ENCODE data around the gene EPHA7.

The EPHA7 gene

GRCh38 chr6:93433592-93433991 lies 14.2 kb upstream of the EPHA7 start:
- TF ChIP-seq CTCF (IDR thresholded peaks at IDR 0.05; ENCODE audit: low read depth, low read length), result no peak
- in situ Hi-C loops (cut with HindIII; ENCODE audit: low sequenced_read_pairs), result no loop called here
- H3K4me3 ChIP-seq (ENCODE audit: low read depth, low read length), result no peak overlapping the region
- no peak for DNase-seq (ENCODE audit: low read depth, low spot score)

GRCh38 chr6:93424303-93425064 lies 5.1 kb upstream of the EPHA7 start:
- peak; percentile 69 for TF ChIP-seq CTCF (IDR thresholded peaks at IDR 0.05; ENCODE audit: low read depth, low read length)
- no peak overlapping the region for H3K4me3 ChIP-seq (ENCODE audit: low read depth, low read length)
- peak; percentile 28 for DNase-seq (ENCODE audit: low read depth, low spot score)
- in situ Hi-C loops (cut with HindIII; ENCODE audit: low sequenced_read_pairs), result no loop called here

- TF ChIP-seq CTCF (IDR thresholded peaks at IDR 0.05; ENCODE audit: low read depth, low read length), result peak; percentile 60
- DNase-seq (ENCODE audit: low read depth, low spot score), result peak; percentile 69
- in situ Hi-C loops (cut with HindIII; ENCODE audit: low sequenced_read_pairs), result no loop called here
- H3K4me3 ChIP-seq (ENCODE audit: low read depth, low read length), result no peak overlapping the region
Measured at GRCh38 chr6:93423542-93423941, 4.2 kb upstream of the EPHA7 start.

- peak overlapping the region; percentile 69 for H3K4me3 ChIP-seq (ENCODE audit: low read depth, low read length)
- no peak for TF ChIP-seq CTCF (IDR thresholded peaks at IDR 0.05; ENCODE audit: low read depth, low read length)
- DNase-seq (ENCODE audit: low read depth, low spot score), result no peak
- in situ Hi-C loops (cut with HindIII; ENCODE audit: low sequenced_read_pairs), result no loop called here
Measured at GRCh38 chr6:93420163-93420795, 920 bp upstream of the EPHA7 start.

- H3K4me3 ChIP-seq (ENCODE audit: low read depth, low read length), result peak overlapping the region; percentile 69
- DNase-seq (ENCODE audit: low read depth, low spot score), result peak; percentile 61
- in situ Hi-C loops (cut with HindIII; ENCODE audit: low sequenced_read_pairs), result no loop called here
- peak; percentile 4 for TF ChIP-seq CTCF (IDR thresholded peaks at IDR 0.05; ENCODE audit: low read depth, low read length)
Measured at GRCh38 chr6:93418408-93419303, 703 bp downstream of the EPHA7 start.

GRCh38 chr6:93418033-93418407 lies 1.3 kb downstream of the EPHA7 start:
- TF ChIP-seq CTCF (IDR thresholded peaks at IDR 0.05; ENCODE audit: low read depth, low read length), result no peak
- peak; percentile 29 for DNase-seq (ENCODE audit: low read depth, low spot score)
- in situ Hi-C loops (cut with HindIII; ENCODE audit: low sequenced_read_pairs), result no loop called here
- peak overlapping the region; percentile 69 for H3K4me3 ChIP-seq (ENCODE audit: low read depth, low read length)

All from astrocyte of the spinal cord (primary cell).